Measurements from ENCODE around the gene TRIP12.
"Not testable (repeated sequence)": the region's sequence is repeated elsewhere in the genome, so short reads cannot be mapped to it uniquely, and the experiment has no call there.

TRIP12 gene

GRCh38 chr2:229920011-229920641 is 1.7 kb downstream of the TRIP12 start:
- peak; percentile 50 for DNase-seq

- DNase-seq, result no peak
These were observed 4.0 kb downstream of the TRIP12 start for GRCh38 chr2:229917793-229918192.

GRCh38 chr2:229914171-229914570 is 7.6 kb downstream of the TRIP12 start:
- DNase-seq, result no peak

GRCh38 chr2:229910832-229911412 is 10.9 kb downstream of the TRIP12 start:
- no peak for DNase-seq

GRCh38 chr2:229910147-229910831 is 11.5 kb downstream of the TRIP12 start:
- DNase-seq, result no peak

- DNase-seq, result no peak
These were observed 12.7 kb downstream of the TRIP12 start for GRCh38 chr2:229909090-229909489.

- no peak for DNase-seq
These were observed 16.2 kb downstream of the TRIP12 start for GRCh38 chr2:229905601-229906000.

GRCh38 chr2:229903037-229903436 is 18.8 kb downstream of the TRIP12 start:
- no peak for DNase-seq

GRCh38 chr2:229901819-229902218 is 20.0 kb downstream of the TRIP12 start:
- no peak for DNase-seq

- not testable (repeated sequence) for DNase-seq
These were observed 21.3 kb downstream of the TRIP12 start for GRCh38 chr2:229900514-229900913.

GRCh38 chr2:229900012-229900411 is 21.8 kb downstream of the TRIP12 start:
- no peak for DNase-seq

- no peak for DNase-seq
These were observed 22.2 kb downstream of the TRIP12 start for GRCh38 chr2:229899604-229900003.

- no peak for DNase-seq
These were observed 25.0 kb downstream of the TRIP12 start for GRCh38 chr2:229896857-229897256.

GRCh38 chr2:229889023-229889422 is 32.8 kb downstream of the TRIP12 start:
- no peak for DNase-seq

GRCh38 chr2:229888031-229888430 is 33.8 kb downstream of the TRIP12 start:
- DNase-seq, result no peak

GRCh38 chr2:229887441-229887840 is 34.4 kb downstream of the TRIP12 start:
- DNase-seq, result no peak

GRCh38 chr2:229884775-229885699 is 36.8 kb downstream of the TRIP12 start:
- no peak for DNase-seq

- no peak for DNase-seq
These were observed 39.2 kb downstream of the TRIP12 start for GRCh38 chr2:229882583-229882982.

GRCh38 chr2:229880892-229881586 is 40.8 kb downstream of the TRIP12 start:
- no peak for DNase-seq

- no peak for DNase-seq
These were observed 42.4 kb downstream of the TRIP12 start for GRCh38 chr2:229879191-229879950.

- DNase-seq, result no peak
These were observed 46.3 kb downstream of the TRIP12 start for GRCh38 chr2:229875549-229875948.

- DNase-seq, result no peak
These were observed 47.2 kb downstream of the TRIP12 start for GRCh38 chr2:229874647-229875046.
